Measurements from ENCODE around the gene BARX2. TPM values are rescaled to one million over a fixed set of nuclear protein-coding genes. Genes with fewer than 3 reads are reported as not detected.

Gene BARX2
- total and polyA plus RNA-seq, 4 donors = 0.10 to 1.2 (median 0.58) TPM

DNA sequence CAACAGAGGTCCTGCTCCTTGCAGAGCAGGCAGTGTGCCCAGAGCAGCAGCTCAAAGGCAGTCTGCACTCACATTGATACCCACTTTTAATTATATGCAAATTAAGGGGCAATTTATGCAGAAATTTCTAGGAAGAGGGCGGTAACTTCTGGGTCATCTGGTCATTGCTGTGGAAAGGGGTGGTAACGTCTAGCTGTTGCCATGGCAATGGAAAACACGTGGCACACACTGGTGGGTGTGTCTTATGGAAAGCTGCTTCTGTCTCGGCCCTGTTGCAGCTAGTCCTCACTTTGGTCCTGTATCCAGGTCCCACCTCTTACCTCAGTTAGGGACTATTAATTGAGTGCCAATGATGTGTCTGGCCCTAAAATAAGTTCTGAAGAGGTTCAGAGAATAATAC is 36.8 kb downstream of the BARX2 start:
- 21% methylated on average over 2 of the region's 4 CpGs for WGBS (ENCODE audit: insufficient coverage)
- no peak overlapping the region for H3K4me3 ChIP-seq (ENCODE audit: low read depth, low read length)
- no peaks in the 10 kb centered on the region for H3K36me3 ChIP-seq (ENCODE audit: control insufficient read depth, insufficient read depth, low read length)
- H3K9me3 ChIP-seq (ENCODE audit: control insufficient read depth, insufficient read depth, low read length) = no peaks in the 10 kb centered on the region
- no peaks in the 10 kb centered on the region for H3K27me3 ChIP-seq (ENCODE audit: control insufficient read depth, insufficient read depth, low read length)
- no peaks in the 10 kb centered on the region for H3K4me1 ChIP-seq (ENCODE audit: control insufficient read depth, insufficient read depth, low read length)
- DNase-seq (ENCODE audit: low read depth in 4 of 6, low spot score in 6 of 6) = no peak
- no peak overlapping the region for H3K27ac ChIP-seq (ENCODE audit: low read depth, low read length)

DNA sequence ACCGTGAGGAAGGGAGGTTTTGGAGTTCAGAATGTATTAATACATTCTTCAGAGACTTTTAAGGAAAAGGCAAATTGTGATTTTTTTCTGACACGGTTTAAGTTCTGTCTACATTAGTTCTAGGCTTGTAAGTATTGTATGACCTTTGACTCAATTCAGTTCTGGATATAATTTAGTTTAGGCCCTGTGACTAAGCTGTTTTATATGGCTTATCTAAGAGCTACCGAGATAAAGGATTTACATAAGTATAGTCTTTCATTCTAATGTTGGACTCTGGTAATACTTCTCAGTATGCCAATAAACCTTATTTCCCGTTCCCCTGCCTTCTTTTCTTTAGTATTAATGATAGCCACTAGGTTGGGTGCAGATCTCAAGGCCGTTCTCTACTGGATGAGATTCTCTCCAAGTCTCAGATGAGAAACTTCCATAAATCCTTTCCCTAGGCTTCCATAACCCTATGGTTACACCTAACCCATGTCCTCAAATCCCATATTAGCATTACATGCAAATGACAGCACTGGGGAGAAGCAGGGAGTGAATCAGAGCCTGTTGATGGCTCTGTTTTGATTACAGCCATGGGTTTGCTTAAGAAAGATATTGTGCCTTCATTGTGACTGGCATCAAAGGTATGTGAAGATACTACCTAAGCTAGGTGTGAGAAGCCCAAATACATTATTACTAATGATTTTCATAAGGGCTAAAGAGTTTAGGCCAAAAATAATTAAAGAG is 38.7 kb downstream of the BARX2 start:
- Histone ChIP-seq H3K4me1 (ENCODE audit: control insufficient read depth, insufficient read depth, low read length) (peaks cover 4% of the 10 kb centered on the region), H3K9me3 (ENCODE audit: control insufficient read depth, insufficient read depth, low read length) (no peaks in the 10 kb centered on the region), H3K27me3 (ENCODE audit: control insufficient read depth, insufficient read depth, low read length) (no peaks in the 10 kb centered on the region), H3K36me3 (ENCODE audit: control insufficient read depth, insufficient read depth, low read length) (no peaks in the 10 kb centered on the region), H3K4me3 (ENCODE audit: low read depth, low read length) (no peak overlapping the region), H3K27ac (ENCODE audit: low read depth, low read length) (no peak overlapping the region)
- DNase-seq (ENCODE audit: low read depth in 4 of 6, low spot score in 6 of 6) = no peak
- WGBS (ENCODE audit: insufficient coverage) = 100% methylated on average over 1 of the region's 5 CpGs

DNA sequence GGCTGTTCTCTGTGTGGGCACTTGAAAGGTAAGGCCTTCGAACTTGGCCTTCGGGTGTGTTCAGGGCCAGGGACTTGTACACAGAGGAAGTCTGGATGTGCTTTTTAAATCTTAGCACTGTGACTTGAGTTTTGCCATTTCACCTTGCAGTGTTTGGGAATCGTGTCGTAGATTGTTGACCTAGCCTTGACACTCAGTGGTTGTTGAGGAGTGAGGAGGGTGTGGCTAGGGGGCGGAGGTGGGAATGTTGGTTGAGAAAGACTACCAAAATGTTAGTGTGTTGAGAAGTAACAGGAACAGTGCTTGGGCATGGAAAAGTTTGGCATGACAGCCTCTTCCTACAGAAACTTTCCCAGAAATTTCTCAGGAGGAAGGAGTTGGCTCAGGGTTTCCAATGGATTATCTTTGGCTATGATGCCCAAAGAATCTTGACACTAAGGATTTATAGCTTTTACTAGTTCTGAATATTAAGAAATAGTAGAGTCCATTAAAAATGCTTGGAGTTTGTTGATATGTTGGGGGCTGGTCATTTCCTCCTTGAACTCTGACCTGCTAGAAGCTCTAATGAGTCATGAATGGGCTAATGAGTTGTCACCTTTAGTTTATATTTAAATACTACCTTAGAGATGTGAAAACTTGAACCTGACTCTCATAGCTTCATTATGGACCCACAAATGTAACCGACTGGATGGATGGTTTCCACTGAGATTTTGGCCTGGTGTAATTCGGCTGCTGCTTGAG is 40.6 kb downstream of the BARX2 start:
- WGBS (ENCODE audit: insufficient coverage) = 93% methylated on average over 5 of the region's 7 CpGs
- Histone ChIP-seq H3K4me1 (ENCODE audit: control insufficient read depth, insufficient read depth, low read length) (peaks cover 4% of the 10 kb centered on the region), H3K27ac (ENCODE audit: low read depth, low read length) (no peak overlapping the region), H3K36me3 (ENCODE audit: control insufficient read depth, insufficient read depth, low read length) (no peaks in the 10 kb centered on the region), H3K4me3 (ENCODE audit: low read depth, low read length) (no peak overlapping the region), H3K27me3 (ENCODE audit: control insufficient read depth, insufficient read depth, low read length) (no peaks in the 10 kb centered on the region), H3K9me3 (ENCODE audit: control insufficient read depth, insufficient read depth, low read length) (no peaks in the 10 kb centered on the region)
- DNase-seq (ENCODE audit: low read depth in 4 of 6, low spot score in 6 of 6) = no peak

DNA sequence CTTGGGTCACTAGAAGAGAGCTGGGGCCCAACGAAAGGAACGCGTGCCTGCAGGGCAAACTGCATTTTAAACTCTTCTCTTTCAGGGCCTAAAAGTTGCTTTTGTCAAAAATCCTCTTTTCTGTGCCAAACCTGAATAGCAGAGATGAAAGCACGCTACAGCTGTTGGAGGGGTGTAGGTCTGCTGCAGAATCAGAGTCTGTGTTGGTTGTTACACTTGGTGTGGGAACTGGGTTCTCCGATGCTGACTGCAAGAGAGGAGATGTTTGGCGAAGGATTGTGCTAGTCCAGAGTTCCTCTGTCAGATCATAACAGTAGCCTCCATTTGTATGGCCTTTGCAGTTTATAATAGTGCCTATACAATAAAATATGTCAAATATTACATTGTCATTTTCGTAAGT is 41.8 kb downstream of the BARX2 start:
- no peak for DNase-seq (ENCODE audit: low read depth in 4 of 6, low spot score in 6 of 6)
- peaks cover 4% of the 10 kb centered on the region for H3K4me1 ChIP-seq (ENCODE audit: control insufficient read depth, insufficient read depth, low read length)
- no peak overlapping the region for H3K4me3 ChIP-seq (ENCODE audit: low read depth, low read length)
- H3K27ac ChIP-seq (ENCODE audit: low read depth, low read length) = no peak overlapping the region
- H3K9me3 ChIP-seq (ENCODE audit: control insufficient read depth, insufficient read depth, low read length) = no peaks in the 10 kb centered on the region
- H3K27me3 ChIP-seq (ENCODE audit: control insufficient read depth, insufficient read depth, low read length) = no peaks in the 10 kb centered on the region
- WGBS (ENCODE audit: insufficient coverage) = no CpG with 5 or more reads among the region's 7 CpGs
- H3K36me3 ChIP-seq (ENCODE audit: control insufficient read depth, insufficient read depth, low read length) = no peaks in the 10 kb centered on the region

DNA sequence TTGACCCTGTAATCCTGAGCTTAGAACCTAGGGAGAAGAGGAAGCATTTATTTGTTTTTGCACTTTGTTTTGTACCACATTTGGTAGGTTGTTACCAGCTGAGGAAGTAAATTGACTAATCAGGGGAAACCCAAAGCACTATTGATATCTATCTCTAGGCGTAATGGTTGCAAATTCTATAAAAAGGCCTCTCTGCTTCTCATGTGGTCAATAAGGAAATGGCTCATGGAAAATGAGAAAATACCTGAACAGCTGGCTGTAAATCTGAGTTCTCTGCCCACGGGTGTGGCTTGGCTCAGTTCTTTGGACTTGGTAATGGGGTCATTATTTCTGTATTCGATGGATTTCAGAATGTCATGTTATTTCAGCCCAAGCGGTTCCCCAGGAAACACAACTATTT is 42.4 kb downstream of the BARX2 start:
- Histone ChIP-seq H3K27ac (ENCODE audit: low read depth, low read length) (no peak overlapping the region), H3K4me1 (ENCODE audit: control insufficient read depth, insufficient read depth, low read length) (peaks cover 4% of the 10 kb centered on the region), H3K4me3 (ENCODE audit: low read depth, low read length) (no peak overlapping the region), H3K27me3 (ENCODE audit: control insufficient read depth, insufficient read depth, low read length) (no peaks in the 10 kb centered on the region), H3K36me3 (ENCODE audit: control insufficient read depth, insufficient read depth, low read length) (no peaks in the 10 kb centered on the region), H3K9me3 (ENCODE audit: control insufficient read depth, insufficient read depth, low read length) (no peaks in the 10 kb centered on the region)
- peak in 2 of 6 donors; percentile 28 to 40 for DNase-seq (ENCODE audit: low read depth in 4 of 6, low spot score in 6 of 6)
- no CpG with 5 or more reads among the region's 4 CpGs for WGBS (ENCODE audit: insufficient coverage)

DNA sequence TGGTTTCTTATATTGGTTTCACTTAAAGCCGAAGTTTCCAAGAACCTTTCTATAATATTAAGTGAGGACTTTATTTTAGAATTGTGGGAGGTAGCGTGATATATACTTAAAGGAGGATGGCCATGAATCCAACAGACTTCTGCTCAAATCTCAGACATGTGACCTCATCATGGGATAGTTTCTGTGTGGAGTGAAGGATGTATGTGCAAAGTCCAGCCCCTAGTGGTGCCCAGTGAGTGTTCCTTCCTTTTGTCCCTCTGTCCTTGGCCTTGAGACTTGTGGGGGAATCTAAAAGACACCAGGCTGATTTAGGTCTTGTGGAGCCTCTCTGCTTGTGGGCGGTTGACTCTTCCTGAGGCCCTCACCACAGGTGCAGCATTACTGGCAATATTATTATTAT is 43.7 kb downstream of the BARX2 start:
- 100% methylated on average over 1 of the region's 3 CpGs for WGBS (ENCODE audit: insufficient coverage)
- Histone ChIP-seq H3K27ac (ENCODE audit: low read depth, low read length) (no peak overlapping the region), H3K4me1 (ENCODE audit: control insufficient read depth, insufficient read depth, low read length) (peaks cover 4% of the 10 kb centered on the region), H3K4me3 (ENCODE audit: low read depth, low read length) (no peak overlapping the region), H3K36me3 (ENCODE audit: control insufficient read depth, insufficient read depth, low read length) (no peaks in the 10 kb centered on the region), H3K9me3 (ENCODE audit: control insufficient read depth, insufficient read depth, low read length) (no peaks in the 10 kb centered on the region), H3K27me3 (ENCODE audit: control insufficient read depth, insufficient read depth, low read length) (no peaks in the 10 kb centered on the region)
- no peak for DNase-seq (ENCODE audit: low read depth in 4 of 6, low spot score in 6 of 6)

DNA sequence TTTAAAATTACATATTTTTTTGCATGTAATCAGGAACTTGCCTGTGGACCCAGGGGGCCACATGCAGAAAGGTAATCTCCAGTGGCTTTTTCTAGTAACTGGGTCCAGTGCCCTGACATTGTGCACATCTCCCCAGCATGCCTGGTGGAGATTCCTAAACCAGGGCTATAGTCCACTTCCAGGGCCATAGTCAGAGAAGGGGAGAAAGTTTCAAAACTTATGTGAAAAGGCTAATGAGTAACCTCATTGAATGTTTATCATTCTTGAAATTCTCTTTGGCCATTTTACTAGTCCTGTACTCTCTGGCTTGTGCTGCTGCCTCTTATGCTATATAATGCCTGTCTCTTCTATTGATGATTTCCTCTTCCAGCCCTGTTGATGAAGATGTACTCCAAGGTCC is 47.8 kb downstream of the BARX2 start:
- no peak for DNase-seq (ENCODE audit: low read depth in 4 of 6, low spot score in 6 of 6)
- no peaks in the 10 kb centered on the region for H3K36me3 ChIP-seq (ENCODE audit: control insufficient read depth, insufficient read depth, low read length)
- H3K27ac ChIP-seq (ENCODE audit: low read depth, low read length) = no peak overlapping the region
- no peaks in the 10 kb centered on the region for H3K27me3 ChIP-seq (ENCODE audit: control insufficient read depth, insufficient read depth, low read length)
- H3K9me3 ChIP-seq (ENCODE audit: control insufficient read depth, insufficient read depth, low read length) = no peaks in the 10 kb centered on the region
- no peak overlapping the region for H3K4me3 ChIP-seq (ENCODE audit: low read depth, low read length)
- H3K4me1 ChIP-seq (ENCODE audit: control insufficient read depth, insufficient read depth, low read length) = peaks cover 4% of the 10 kb centered on the region

DNA sequence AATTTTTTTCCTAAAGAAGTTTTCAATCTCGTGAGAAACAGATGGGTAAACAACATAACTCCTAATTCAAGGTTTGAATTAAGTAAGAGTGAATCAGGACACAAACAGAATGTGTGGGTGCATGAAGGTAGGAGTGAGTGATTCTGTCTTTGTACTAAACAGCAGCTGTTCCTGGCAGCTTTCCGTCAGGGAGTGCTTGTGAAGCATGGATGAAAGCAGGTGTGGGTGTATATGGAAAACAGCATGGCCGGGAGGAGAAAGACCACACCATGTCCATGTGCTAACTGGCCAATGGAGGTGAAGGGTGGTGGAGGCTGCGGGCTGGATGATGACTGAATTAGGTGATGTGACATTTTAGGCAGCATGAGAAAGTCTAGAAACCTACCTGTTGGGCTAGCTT is 49.6 kb downstream of the BARX2 start:
- no peaks in the 10 kb centered on the region for H3K36me3 ChIP-seq (ENCODE audit: control insufficient read depth, insufficient read depth, low read length)
- 94% methylated on average over 3 of the region's 4 CpGs for WGBS (ENCODE audit: insufficient coverage)
- H3K9me3 ChIP-seq (ENCODE audit: control insufficient read depth, insufficient read depth, low read length) = no peaks in the 10 kb centered on the region
- H3K27ac ChIP-seq (ENCODE audit: low read depth, low read length) = no peak overlapping the region
- DNase-seq (ENCODE audit: low read depth in 4 of 6, low spot score in 6 of 6) = no peak
- no peaks in the 10 kb centered on the region for H3K27me3 ChIP-seq (ENCODE audit: control insufficient read depth, insufficient read depth, low read length)
- H3K4me3 ChIP-seq (ENCODE audit: low read depth, low read length) = no peak overlapping the region
- no peaks in the 10 kb centered on the region for H3K4me1 ChIP-seq (ENCODE audit: control insufficient read depth, insufficient read depth, low read length)

DNA sequence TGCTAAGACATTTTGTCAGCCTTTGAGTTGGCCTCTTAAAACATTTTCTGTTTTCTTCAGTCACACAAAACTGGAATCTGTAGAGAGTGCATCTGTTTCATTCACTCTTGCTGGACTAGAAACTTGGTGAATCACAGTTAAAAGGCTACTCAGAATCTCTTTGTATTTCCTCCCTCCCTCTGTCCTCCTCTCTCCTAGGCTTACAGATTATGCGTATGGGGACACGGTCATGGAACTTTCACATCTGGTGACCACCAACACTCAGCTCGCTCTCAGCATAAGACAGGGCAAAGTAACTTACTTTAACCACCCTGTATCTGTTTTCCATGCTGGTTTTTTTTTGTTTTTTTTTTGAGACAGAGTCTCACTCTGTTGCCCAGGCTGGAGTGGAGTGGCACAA is 50.4 kb downstream of the BARX2 start:
- H3K9me3 ChIP-seq (ENCODE audit: control insufficient read depth, insufficient read depth, low read length) = peaks cover 3% of the 10 kb centered on the region
- no peaks in the 10 kb centered on the region for H3K36me3 ChIP-seq (ENCODE audit: control insufficient read depth, insufficient read depth, low read length)
- H3K27me3 ChIP-seq (ENCODE audit: control insufficient read depth, insufficient read depth, low read length) = no peaks in the 10 kb centered on the region
- no peak overlapping the region for H3K4me3 ChIP-seq (ENCODE audit: low read depth, low read length)
- WGBS (ENCODE audit: insufficient coverage) = 32% methylated on average over 2 of the region's 3 CpGs
- H3K4me1 ChIP-seq (ENCODE audit: control insufficient read depth, insufficient read depth, low read length) = no peaks in the 10 kb centered on the region
- H3K27ac ChIP-seq (ENCODE audit: low read depth, low read length) = no peak overlapping the region
- no peak for DNase-seq (ENCODE audit: low read depth in 4 of 6, low spot score in 6 of 6)

DNA sequence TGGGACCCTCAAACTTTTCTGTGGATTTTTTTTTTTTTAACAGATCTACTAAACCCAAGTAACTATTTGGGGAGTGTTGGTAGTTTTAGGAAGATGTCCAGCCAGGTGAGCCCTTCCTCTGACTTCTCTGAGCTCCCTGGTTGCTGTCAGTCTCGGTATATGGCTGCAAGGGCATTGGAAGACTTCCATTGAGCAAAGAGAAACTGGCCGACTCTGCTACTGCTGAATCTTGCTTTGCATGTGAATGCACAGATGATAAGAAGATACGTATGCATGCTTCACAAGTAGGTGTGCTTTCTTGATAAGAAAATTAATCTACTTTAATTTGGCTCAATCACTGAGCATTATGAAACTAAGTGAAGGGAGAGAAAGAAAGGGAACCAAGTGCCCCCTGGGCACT is 51.1 kb downstream of the BARX2 start:
- Histone ChIP-seq H3K36me3 (ENCODE audit: control insufficient read depth, insufficient read depth, low read length) (no peaks in the 10 kb centered on the region), H3K4me3 (ENCODE audit: low read depth, low read length) (no peak overlapping the region), H3K27ac (ENCODE audit: low read depth, low read length) (no peak overlapping the region), H3K9me3 (ENCODE audit: control insufficient read depth, insufficient read depth, low read length) (peaks cover 7% of the 10 kb centered on the region), H3K4me1 (ENCODE audit: control insufficient read depth, insufficient read depth, low read length) (no peaks in the 10 kb centered on the region), H3K27me3 (ENCODE audit: control insufficient read depth, insufficient read depth, low read length) (no peaks in the 10 kb centered on the region)
- DNase-seq (ENCODE audit: low read depth in 4 of 6, low spot score in 6 of 6) = no peak
- WGBS (ENCODE audit: insufficient coverage) = 91% methylated on average over 1 of the region's 3 CpGs

Measured in spinal cord (tissue), 10 donors.